NCI-H226 (cell line): ENCODE results near the gene PRR19.
A peak's percentile ranks its signal among the peaks of the same experiment; 100 is the strongest.
"Not testable (repeated sequence)": the region's sequence is repeated elsewhere in the genome, so short reads cannot be mapped to it uniquely, and the experiment has no call there.

Experiments used
- DNase-seq: peaks from one replicate; pipeline ENCODE4 v3.0.0-alpha.2; 2015

The PRR19 gene

GRCh38 chr19:42301646-42302203 is at the start of gene PRR19:
Gene PRR19 (plus strand): TSS chr19:42302132. CDS start chr19:42309585, 7,453 bp downstream.
- DNase-seq: no peak

GRCh38 chr19:42252365-42253244 is 49.3 kb upstream of the PRR19 start:
- no peak for DNase-seq

GRCh38 chr19:42253245-42254088 is 48.5 kb upstream of the PRR19 start:
- peak; percentile 48 for DNase-seq

GRCh38 chr19:42254089-42254849 is 47.7 kb upstream of the PRR19 start:
- DNase-seq: peak; percentile 48

- DNase-seq: peak; percentile 83
Measured at GRCh38 chr19:42254850-42255765, 46.8 kb upstream of the PRR19 start, which contains the start of gene ERF. Gene ERF (minus strand): TSS chr19:42255128. CDS start chr19:42254999, 129 bp downstream.

GRCh38 chr19:42255766-42256745 is 45.9 kb upstream of the PRR19 start:
- DNase-seq: peak; percentile 58

GRCh38 chr19:42257842-42258241 is 44.1 kb upstream of the PRR19 start:
- not testable (repeated sequence) for DNase-seq

- no peak for DNase-seq
Measured at GRCh38 chr19:42261763-42262162, 40.2 kb upstream of the PRR19 start.

- DNase-seq: not testable (repeated sequence)
Measured at GRCh38 chr19:42266105-42266504, 35.8 kb upstream of the PRR19 start.

- DNase-seq: not testable (repeated sequence)
Measured at GRCh38 chr19:42266928-42267603, 34.9 kb upstream of the PRR19 start.

GRCh38 chr19:42267644-42268141 is 34.2 kb upstream of the PRR19 start:
- DNase-seq: no peak

GRCh38 chr19:42268142-42268703 is 33.7 kb upstream of the PRR19 start:
- peak; percentile 96 for DNase-seq

GRCh38 chr19:42268704-42269477 is 33.0 kb upstream of the PRR19 start, which contains the start of gene CIC:
Gene CIC (plus strand): TSS chr19:42269252. CDS start chr19:42271784, 2,532 bp downstream.
- peak; percentile 100 for DNase-seq

- peak; percentile 13 for DNase-seq
Measured at GRCh38 chr19:42269478-42270345, 32.2 kb upstream of the PRR19 start.

- DNase-seq: peak; percentile 82
Measured at GRCh38 chr19:42270346-42271044, 31.4 kb upstream of the PRR19 start.

GRCh38 chr19:42271045-42271419 is 30.9 kb upstream of the PRR19 start:
- no peak for DNase-seq
